ENCODE measurements around the gene SPNS3.

SPNS3 gene

GRCh38 chr17:4393806-4394205 lies 39.9 kb upstream of the SPNS3 start:
- H3K27ac ChIP-seq (ENCODE audit: extremely low read depth, low read depth, low read length) = no peak overlapping the region
- ChIA-PET POLR2A (interaction anchor here (0.6 kb wide), 1 partner anchor 9 kb away, joined by 5 read pairs; no protein-coding TSS in a partner anchor), CTCF (interaction anchor here (0.6 to 1.8 kb wide), 4 partner anchors 9 to 178 kb away, joined by 4 to 5 read pairs (median 5); no protein-coding TSS in a partner anchor)
- H3K36me3 ChIP-seq (ENCODE audit: control insufficient read depth in 2 of 2, insufficient read depth in 1 of 2, low read length in 2 of 2) = no peaks in the 10 kb centered on the region
- H3K4me3 ChIP-seq (ENCODE audit: low read depth, low read length) = no peak overlapping the region
- TF ChIP-seq SCRT2 (tag by site-specific recombination; IDR thresholded peaks at IDR 0.05) = 0 out of 2 replicates have a peak, but pooled peaks have one; percentile 13
- TF ChIP-seq ZBTB10 (tag by site-specific recombination; IDR thresholded peaks at IDR 0.05) = no peak
- H3K4me1 ChIP-seq (ENCODE audit: control insufficient read depth, insufficient read depth, low read length) = no peaks in the 10 kb centered on the region
- no peaks in the 10 kb centered on the region for H3K9me3 ChIP-seq (ENCODE audit: control insufficient read depth, insufficient read depth, low read depth, low read length)

GRCh38 chr17:4394208-4395110 lies 39.3 kb upstream of the SPNS3 start:
- ChIA-PET POLR2A (interaction anchor here (0.6 kb wide), 1 partner anchor 9 kb away, joined by 5 read pairs; no protein-coding TSS in a partner anchor), CTCF (interaction anchor here (0.6 to 1.8 kb wide), 5 partner anchors 9 to 179 kb away, joined by 3 to 5 read pairs (median 5); no protein-coding TSS in a partner anchor)
- Histone ChIP-seq H3K9me3 (ENCODE audit: control insufficient read depth, insufficient read depth, low read depth, low read length) (no peaks in the 10 kb centered on the region), H3K36me3 (ENCODE audit: control insufficient read depth in 2 of 2, insufficient read depth in 1 of 2, low read length in 2 of 2) (no peaks in the 10 kb centered on the region), H3K27ac (ENCODE audit: extremely low read depth, low read depth, low read length) (no peak overlapping the region), H3K4me1 (ENCODE audit: control insufficient read depth, insufficient read depth, low read length) (no peaks in the 10 kb centered on the region), H3K4me3 (ENCODE audit: low read depth, low read length) (no peak overlapping the region)
- TF ChIP-seq ZNF18 (tag by site-specific recombination; IDR thresholded peaks at IDR 0.05) (no peak), ZBTB21 (tag by site-specific recombination; IDR thresholded peaks at IDR 0.05) (no peak), KLF9 (tag by site-specific recombination; IDR thresholded peaks at IDR 0.05; ENCODE audit: low read depth) (no peak), ZNF223 (tag by site-specific recombination; IDR thresholded peaks at IDR 0.05) (no peak), ZNF366 (tag by site-specific recombination; conservative IDR thresholded peaks at IDR 0.05) (peak; percentile 95)

- no peak overlapping the region for H3K4me3 ChIP-seq (ENCODE audit: low read depth, low read length)
- H3K27ac ChIP-seq (ENCODE audit: extremely low read depth, low read depth, low read length) = no peak overlapping the region
- TF ChIP-seq ZBTB10 (tag by site-specific recombination; IDR thresholded peaks at IDR 0.05) (no peak), SCRT1 (tag by site-specific recombination; IDR thresholded peaks at IDR 0.05; ENCODE audit: borderline replicate concordance) (peak; percentile 78; the same call in 1 of the 2 replicates), SCRT2 (tag by site-specific recombination; IDR thresholded peaks at IDR 0.05) (peak; percentile 84)
- H3K36me3 ChIP-seq (ENCODE audit: control insufficient read depth in 2 of 2, insufficient read depth in 1 of 2, low read length in 2 of 2) = no peaks in the 10 kb centered on the region
- H3K4me1 ChIP-seq (ENCODE audit: control insufficient read depth, insufficient read depth, low read length) = no peaks in the 10 kb centered on the region
- ChIA-PET CTCF (interaction anchor here (1.0 to 1.8 kb wide), 2 partner anchors 16 to 195 kb away, joined by 4 to 5 read pairs; no protein-coding TSS in a partner anchor), POLR2A (no interaction called here)
- no peaks in the 10 kb centered on the region for H3K9me3 ChIP-seq (ENCODE audit: control insufficient read depth, insufficient read depth, low read depth, low read length)
Observed at GRCh38 chr17:4395111-4395478, 38.6 kb upstream of the SPNS3 start.

All from HEK293 (cell line).